HCT116 (cell line): ENCODE results near the gene IFRD1.

Source experiments
- CBX3 ChIP-seq: IDR thresholded peaks from 2 replicates; pipeline ENCODE4 v1.6.1; 2012; ENCODE audit warnings: low read depth
- CEBPB ChIP-seq: IDR thresholded peaks from 2 replicates; pipeline ENCODE4 v1.6.1; 2012; ENCODE audit warnings: low read depth
- EZH2 ChIP-seq: fragments of 200-600 bp; sonication (generic); IDR thresholded peaks from 2 replicates; pipeline ENCODE4 v1.6.1; 2017; ENCODE audit warnings: antibody characterized with exemption, mixed run types
- EZH2phosphoT487 ChIP-seq: fragments of 200-600 bp; IDR thresholded peaks from 2 replicates; pipeline ENCODE4 v1.6.1; 2018; ENCODE audit warnings: antibody characterized with exemption, borderline replicate concordance
- POLR2AphosphoS5 ChIP-seq: IDR thresholded peaks from 2 replicates; pipeline ENCODE4 v1.6.1; 2011; ENCODE audit warnings: mild to moderate bottlenecking, low read depth, low read length, moderate library complexity
- RAD21 ChIP-seq: IDR thresholded peaks from 2 replicates; pipeline ENCODE4 v1.6.1; 2012; ENCODE audit warnings: low read depth, mild to moderate bottlenecking
- REST ChIP-seq: IDR thresholded peaks from 2 replicates; pipeline ENCODE4 v1.6.1; 2012; ENCODE audit warnings: low read depth
- SRF ChIP-seq: IDR thresholded peaks from 2 replicates; pipeline ENCODE4 v1.6.1; 2012; ENCODE audit warnings: low read depth
- TCF7L2 ChIP-seq: IDR thresholded peaks from 2 replicates; pipeline ENCODE4 v1.7.0; 2011; ENCODE audit warnings: borderline replicate concordance, inconsistent platforms; ENCODE audit not compliant: insufficient read depth, insufficient read length; ENCODE audit errors: extremely low read depth
- YY1 ChIP-seq: IDR thresholded peaks from 2 replicates; pipeline ENCODE4 v1.6.1; 2011; ENCODE audit warnings: low read length, low read depth, moderate library complexity, mild to moderate bottlenecking; ENCODE audit not compliant: insufficient replicate concordance; ENCODE audit errors: extremely low read depth
- TF ChIP-seq, protein P1 (sequence below), 3 experiments: fragments of 200-600 bp in 1 of 3; sonication (generic) in 1 of 3; IDR thresholded peaks in 2 of 3; conservative IDR thresholded peaks in 1 of 3; 2 replicates each; pipeline ENCODE4 v1.5.1; 2012 to 2017; ENCODE audit warnings: low read depth in 2 of 3, low read length in 2 of 3, antibody characterized with exemption in 1 of 3, borderline replicate concordance in 1 of 3, control low read depth in 1 of 3, mild to moderate bottlenecking in 1 of 3, mixed read lengths in 1 of 3, mixed run types in 1 of 3, moderate library complexity in 1 of 3; ENCODE audit not compliant: insufficient read depth in 1 of 3
- TF ChIP-seq, protein P2 (sequence below): IDR thresholded peaks from 2 replicates; pipeline ENCODE4 v1.6.1; 2012
- TF ChIP-seq, protein P3 (sequence below): IDR thresholded peaks from 2 replicates; pipeline ENCODE4 v1.6.1; 2011; ENCODE audit warnings: mild to moderate bottlenecking, low read length, moderate library complexity; ENCODE audit not compliant: insufficient replicate concordance; ENCODE audit errors: extremely low read depth

- no peak for TF ChIP-seq TCF7L2
- no peak for TF ChIP-seq REST
- TF ChIP-seq, protein P1, sequence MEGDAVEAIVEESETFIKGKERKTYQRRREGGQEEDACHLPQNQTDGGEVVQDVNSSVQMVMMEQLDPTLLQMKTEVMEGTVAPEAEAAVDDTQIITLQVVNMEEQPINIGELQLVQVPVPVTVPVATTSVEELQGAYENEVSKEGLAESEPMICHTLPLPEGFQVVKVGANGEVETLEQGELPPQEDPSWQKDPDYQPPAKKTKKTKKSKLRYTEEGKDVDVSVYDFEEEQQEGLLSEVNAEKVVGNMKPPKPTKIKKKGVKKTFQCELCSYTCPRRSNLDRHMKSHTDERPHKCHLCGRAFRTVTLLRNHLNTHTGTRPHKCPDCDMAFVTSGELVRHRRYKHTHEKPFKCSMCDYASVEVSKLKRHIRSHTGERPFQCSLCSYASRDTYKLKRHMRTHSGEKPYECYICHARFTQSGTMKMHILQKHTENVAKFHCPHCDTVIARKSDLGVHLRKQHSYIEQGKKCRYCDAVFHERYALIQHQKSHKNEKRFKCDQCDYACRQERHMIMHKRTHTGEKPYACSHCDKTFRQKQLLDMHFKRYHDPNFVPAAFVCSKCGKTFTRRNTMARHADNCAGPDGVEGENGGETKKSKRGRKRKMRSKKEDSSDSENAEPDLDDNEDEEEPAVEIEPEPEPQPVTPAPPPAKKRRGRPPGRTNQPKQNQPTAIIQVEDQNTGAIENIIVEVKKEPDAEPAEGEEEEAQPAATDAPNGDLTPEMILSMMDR (IDR thresholded peaks at IDR 0.05 in 2 of 3, conservative IDR thresholded peaks at IDR 0.05 in 1 of 3; ENCODE audit: borderline replicate concordance in 1 of 3, insufficient read depth in 1 of 3, low read depth in 2 of 3, low read length in 2 of 3) = no peak
- no peak for TF ChIP-seq CBX3
- no peak for TF ChIP-seq EZH2
- no peak for TF ChIP-seq RAD21
- TF ChIP-seq EZH2phosphoT487 = no peak
- TF ChIP-seq SRF = no peak
- TF ChIP-seq POLR2AphosphoS5 = no peak
- TF ChIP-seq, protein P2, sequence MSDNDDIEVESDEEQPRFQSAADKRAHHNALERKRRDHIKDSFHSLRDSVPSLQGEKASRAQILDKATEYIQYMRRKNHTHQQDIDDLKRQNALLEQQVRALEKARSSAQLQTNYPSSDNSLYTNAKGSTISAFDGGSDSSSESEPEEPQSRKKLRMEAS = no peak
- TF ChIP-seq YY1 = no peak
- TF ChIP-seq, protein P3, sequence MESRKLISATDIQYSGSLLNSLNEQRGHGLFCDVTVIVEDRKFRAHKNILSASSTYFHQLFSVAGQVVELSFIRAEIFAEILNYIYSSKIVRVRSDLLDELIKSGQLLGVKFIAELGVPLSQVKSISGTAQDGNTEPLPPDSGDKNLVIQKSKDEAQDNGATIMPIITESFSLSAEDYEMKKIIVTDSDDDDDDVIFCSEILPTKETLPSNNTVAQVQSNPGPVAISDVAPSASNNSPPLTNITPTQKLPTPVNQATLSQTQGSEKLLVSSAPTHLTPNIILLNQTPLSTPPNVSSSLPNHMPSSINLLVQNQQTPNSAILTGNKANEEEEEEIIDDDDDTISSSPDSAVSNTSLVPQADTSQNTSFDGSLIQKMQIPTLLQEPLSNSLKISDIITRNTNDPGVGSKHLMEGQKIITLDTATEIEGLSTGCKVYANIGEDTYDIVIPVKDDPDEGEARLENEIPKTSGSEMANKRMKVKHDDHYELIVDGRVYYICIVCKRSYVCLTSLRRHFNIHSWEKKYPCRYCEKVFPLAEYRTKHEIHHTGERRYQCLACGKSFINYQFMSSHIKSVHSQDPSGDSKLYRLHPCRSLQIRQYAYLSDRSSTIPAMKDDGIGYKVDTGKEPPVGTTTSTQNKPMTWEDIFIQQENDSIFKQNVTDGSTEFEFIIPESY = no peak
- TF ChIP-seq CEBPB = no peak
Observed at GRCh38 chr7:112467867-112468266, 17.6 kb downstream of the IFRD1 start.
